ENCODE results near the gene MYMX. TPM values are rescaled to one million over a fixed set of nuclear protein-coding genes. Genes with fewer than 3 reads are reported as not detected.

MYMX gene
- total and polyA plus RNA-seq, 2 of the 13 experiments (the other 11 are each of a cell fraction or from before 2014, with no cell fraction given), result not detected

DNA sequence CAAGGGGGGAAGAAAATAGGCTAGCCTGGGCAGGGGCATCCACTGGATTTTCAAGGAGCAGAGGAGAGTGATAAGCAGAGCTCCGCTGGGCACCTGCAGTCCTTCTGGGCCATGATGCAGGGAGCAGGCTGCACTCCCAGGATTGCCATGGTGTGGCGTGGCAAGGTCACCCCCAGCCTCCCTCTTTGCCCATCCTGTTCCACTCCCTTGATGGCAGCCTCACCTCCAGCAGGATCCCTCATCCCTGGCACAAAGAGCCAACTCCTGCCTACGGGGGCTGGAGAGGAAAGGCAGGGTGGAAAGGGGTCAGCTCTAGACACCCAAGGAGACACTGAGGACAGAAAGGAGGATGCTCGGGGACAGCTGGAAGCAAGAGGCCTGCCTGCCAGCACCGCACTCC is 22.4 kb upstream of the MYMX start:
- BruUV-seq (replicated peaks), result no TSS peak
- DNase-seq (ENCODE audit: low spot score), result no peak
- Histone ChIP-seq H3K27me3 (ENCODE audit: control insufficient read depth in 1 of 2, insufficient read depth in 2 of 2, low read length in 2 of 2) (peaks cover 0 to 5% of the 10 kb centered on the region in 2 experiments; a peak in 2 of 5 replicates), H3K79me2 (ENCODE audit: insufficient read depth, low read length) (no peaks in the 10 kb centered on the region), H3K36me3 (replicated peaks in 1 of 2; ENCODE audit: control insufficient read depth in 1 of 2, insufficient read depth in 2 of 2, low read length in 2 of 2) (no peaks in the 10 kb centered on the region), H3K27ac (ENCODE audit: extremely low read length, insufficient read depth, low read length) (no peak overlapping the region), H2AFZ (ENCODE audit: low read length) (no peak overlapping the region), H4K20me1 (ENCODE audit: insufficient read depth, low read length) (no peaks in the 10 kb centered on the region), H3K4me1 (ENCODE audit: insufficient read depth, low read length) (peaks cover 40% of the 10 kb centered on the region), H3K4me2 (ENCODE audit: low read depth, low read length) (no peak overlapping the region), H3K9me3 (ENCODE audit: low read length) (no peaks in the 10 kb centered on the region), H3K4me3 (replicated peaks in 1 of 3; ENCODE audit: insufficient read depth in 1 of 3, low read depth in 2 of 3, low read length in 3 of 3) (no peak overlapping the region), H3K9ac (ENCODE audit: insufficient read depth, low read depth, low read length) (no peak overlapping the region)
- ATAC-seq, result no peak
- intact Hi-C loops (cut with micrococcal nuclease; ENCODE audit: unreplicated experiment), result no loop called here
- FAIRE-seq, result no peak
- CTCF ChIA-PET (ENCODE audit: low intra/inter-chr PET ratio, low total read pairs), result no interaction called here
- TF ChIP-seq NFYC (CRISPR knock-in tag; IDR thresholded peaks at IDR 0.05) (no peak), REL (CRISPR knock-in tag; conservative IDR thresholded peaks at IDR 0.05) (no peak), TAF15 (IDR thresholded peaks at IDR 0.05; ENCODE audit: low read depth, low read length, poor library complexity, severe bottlenecking) (no peak), FLYWCH1 (CRISPR knock-in tag; IDR thresholded peaks at IDR 0.05) (no peak), CAMTA2 (CRISPR knock-in tag; IDR thresholded peaks at IDR 0.05; ENCODE audit: borderline replicate concordance) (no peak), KLF15 (CRISPR knock-in tag; IDR thresholded peaks at IDR 0.05; ENCODE audit: borderline replicate concordance) (no peak), SAP130 (CRISPR knock-in tag; IDR thresholded peaks at IDR 0.05; ENCODE audit: low read depth) (no peak), RFXANK (CRISPR knock-in tag; IDR thresholded peaks at IDR 0.05) (no peak), ZNF75D (CRISPR knock-in tag; IDR thresholded peaks at IDR 0.05; ENCODE audit: borderline replicate concordance) (no peak), SMAD9 (CRISPR knock-in tag; IDR thresholded peaks at IDR 0.05) (no peak), ZNF670 (CRISPR knock-in tag; IDR thresholded peaks at IDR 0.05; ENCODE audit: borderline replicate concordance) (no peak), MTA3 (CRISPR knock-in tag; IDR thresholded peaks at IDR 0.05) (no peak), KAT7 (CRISPR knock-in tag; IDR thresholded peaks at IDR 0.05; ENCODE audit: borderline replicate concordance) (no peak)
- TF ChIP-seq, protein P1, sequence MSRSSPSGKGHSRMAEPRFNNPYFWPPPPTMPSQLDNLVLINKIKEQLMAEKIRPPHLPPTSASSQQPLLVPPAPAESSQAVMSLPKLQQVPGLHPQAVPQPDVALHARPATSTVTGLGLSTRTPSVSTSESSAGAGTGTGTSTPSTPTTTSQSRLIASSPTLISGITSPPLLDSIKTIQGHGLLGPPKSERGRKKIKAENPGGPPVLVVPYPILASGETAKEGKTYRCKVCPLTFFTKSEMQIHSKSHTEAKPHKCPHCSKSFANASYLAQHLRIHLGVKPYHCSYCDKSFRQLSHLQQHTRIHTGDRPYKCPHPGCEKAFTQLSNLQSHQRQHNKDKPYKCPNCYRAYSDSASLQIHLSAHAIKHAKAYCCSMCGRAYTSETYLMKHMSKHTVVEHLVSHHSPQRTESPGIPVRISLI (CRISPR knock-in tag; IDR thresholded peaks at IDR 0.05; ENCODE audit: borderline replicate concordance), result no peak
- POLR2A ChIA-PET, result interaction anchor here (1.7 kb wide), 1 partner anchor 9 kb away, joined by 5 read pairs; no protein-coding TSS in a partner anchor
- in situ Hi-C loops (cut with HindIII; ENCODE audit: extremely low pct_ligation_motif_present, low pct_unique_long_range_greater_than_20kb), result no loop called here
- 43% methylated on average over 5 of the region's 5 CpGs for WGBS (ENCODE audit: low lambda C conversion rate)
